HL-60 (cell line): ENCODE measurements around the gene USF1.

ENCODE experiments used
- TF ChIP-seq, protein P1 (sequence below): IDR thresholded peaks from one replicate; pipeline ENCODE4 v1.5.1; 2011; ENCODE audit warnings: low read length, control low read depth, inconsistent platforms; ENCODE audit not compliant: insufficient read depth
- TF ChIP-seq, protein P2 (sequence below): IDR thresholded peaks from 2 replicates; pipeline ENCODE4 v1.6.1; 2012; ENCODE audit warnings: low read depth; ENCODE audit not compliant: insufficient replicate concordance

DNA sequence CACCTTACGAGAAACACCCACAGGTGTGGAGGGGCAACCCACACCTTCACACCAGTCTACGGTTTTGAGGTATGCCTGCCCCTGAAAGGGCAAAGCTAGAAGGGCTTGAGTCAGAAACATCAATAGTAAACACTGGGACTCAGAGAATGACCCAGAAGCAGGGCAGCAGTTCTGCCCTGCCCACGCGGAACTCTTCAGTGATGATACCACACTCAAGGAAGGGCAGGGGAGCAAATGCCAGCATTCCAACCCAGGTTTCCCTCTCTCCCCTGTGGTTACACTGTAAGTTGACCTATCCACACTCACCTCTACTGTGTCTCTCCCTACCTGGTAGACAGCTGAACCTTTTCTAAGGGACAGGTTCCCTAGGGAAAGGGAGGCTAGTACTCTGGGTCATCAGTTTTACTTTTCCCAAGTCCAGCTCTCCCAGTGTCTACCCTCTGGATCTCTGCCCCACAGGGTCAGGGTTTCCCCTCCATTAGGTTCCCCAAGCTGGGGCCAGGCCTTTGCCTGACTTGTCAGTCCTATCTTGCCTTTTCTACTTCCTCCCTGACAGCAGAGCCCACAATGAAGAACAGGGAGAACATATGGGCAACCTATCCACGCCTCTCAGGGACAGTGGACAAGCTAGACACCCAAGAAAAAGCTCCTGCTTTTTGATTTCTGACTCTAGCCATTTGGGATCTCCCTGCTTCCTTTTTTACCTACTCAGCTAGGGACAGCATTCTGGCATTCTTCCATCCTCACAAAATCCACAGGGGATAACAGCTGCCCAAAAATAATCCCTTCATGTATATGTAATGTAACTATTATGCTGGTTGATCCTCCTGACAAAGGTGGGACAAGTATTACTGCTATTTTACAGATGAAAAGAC is 27.8 kb downstream of the USF1 start:
- TF ChIP-seq, protein P1, sequence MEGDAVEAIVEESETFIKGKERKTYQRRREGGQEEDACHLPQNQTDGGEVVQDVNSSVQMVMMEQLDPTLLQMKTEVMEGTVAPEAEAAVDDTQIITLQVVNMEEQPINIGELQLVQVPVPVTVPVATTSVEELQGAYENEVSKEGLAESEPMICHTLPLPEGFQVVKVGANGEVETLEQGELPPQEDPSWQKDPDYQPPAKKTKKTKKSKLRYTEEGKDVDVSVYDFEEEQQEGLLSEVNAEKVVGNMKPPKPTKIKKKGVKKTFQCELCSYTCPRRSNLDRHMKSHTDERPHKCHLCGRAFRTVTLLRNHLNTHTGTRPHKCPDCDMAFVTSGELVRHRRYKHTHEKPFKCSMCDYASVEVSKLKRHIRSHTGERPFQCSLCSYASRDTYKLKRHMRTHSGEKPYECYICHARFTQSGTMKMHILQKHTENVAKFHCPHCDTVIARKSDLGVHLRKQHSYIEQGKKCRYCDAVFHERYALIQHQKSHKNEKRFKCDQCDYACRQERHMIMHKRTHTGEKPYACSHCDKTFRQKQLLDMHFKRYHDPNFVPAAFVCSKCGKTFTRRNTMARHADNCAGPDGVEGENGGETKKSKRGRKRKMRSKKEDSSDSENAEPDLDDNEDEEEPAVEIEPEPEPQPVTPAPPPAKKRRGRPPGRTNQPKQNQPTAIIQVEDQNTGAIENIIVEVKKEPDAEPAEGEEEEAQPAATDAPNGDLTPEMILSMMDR: no peak
- TF ChIP-seq, protein P2, sequence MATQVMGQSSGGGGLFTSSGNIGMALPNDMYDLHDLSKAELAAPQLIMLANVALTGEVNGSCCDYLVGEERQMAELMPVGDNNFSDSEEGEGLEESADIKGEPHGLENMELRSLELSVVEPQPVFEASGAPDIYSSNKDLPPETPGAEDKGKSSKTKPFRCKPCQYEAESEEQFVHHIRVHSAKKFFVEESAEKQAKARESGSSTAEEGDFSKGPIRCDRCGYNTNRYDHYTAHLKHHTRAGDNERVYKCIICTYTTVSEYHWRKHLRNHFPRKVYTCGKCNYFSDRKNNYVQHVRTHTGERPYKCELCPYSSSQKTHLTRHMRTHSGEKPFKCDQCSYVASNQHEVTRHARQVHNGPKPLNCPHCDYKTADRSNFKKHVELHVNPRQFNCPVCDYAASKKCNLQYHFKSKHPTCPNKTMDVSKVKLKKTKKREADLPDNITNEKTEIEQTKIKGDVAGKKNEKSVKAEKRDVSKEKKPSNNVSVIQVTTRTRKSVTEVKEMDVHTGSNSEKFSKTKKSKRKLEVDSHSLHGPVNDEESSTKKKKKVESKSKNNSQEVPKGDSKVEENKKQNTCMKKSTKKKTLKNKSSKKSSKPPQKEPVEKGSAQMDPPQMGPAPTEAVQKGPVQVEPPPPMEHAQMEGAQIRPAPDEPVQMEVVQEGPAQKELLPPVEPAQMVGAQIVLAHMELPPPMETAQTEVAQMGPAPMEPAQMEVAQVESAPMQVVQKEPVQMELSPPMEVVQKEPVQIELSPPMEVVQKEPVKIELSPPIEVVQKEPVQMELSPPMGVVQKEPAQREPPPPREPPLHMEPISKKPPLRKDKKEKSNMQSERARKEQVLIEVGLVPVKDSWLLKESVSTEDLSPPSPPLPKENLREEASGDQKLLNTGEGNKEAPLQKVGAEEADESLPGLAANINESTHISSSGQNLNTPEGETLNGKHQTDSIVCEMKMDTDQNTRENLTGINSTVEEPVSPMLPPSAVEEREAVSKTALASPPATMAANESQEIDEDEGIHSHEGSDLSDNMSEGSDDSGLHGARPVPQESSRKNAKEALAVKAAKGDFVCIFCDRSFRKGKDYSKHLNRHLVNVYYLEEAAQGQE: no peak
